Measurements from ENCODE around the gene SLC25A46.
"Not testable (repeated sequence)": the region's sequence is repeated elsewhere in the genome, so short reads cannot be mapped to it uniquely, and the experiment has no call there.

The SLC25A46 gene

GRCh38 chr5:110738812-110739651 is at the start of gene SLC25A46:
Gene SLC25A46 (plus strand): TSS chr5:110739007. CDS start chr5:110739120, 113 bp downstream.
- peak; percentile 88 for DNase-seq

GRCh38 chr5:110690587-110690986 is 48.2 kb upstream of the SLC25A46 start:
- DNase-seq: not testable (repeated sequence)

GRCh38 chr5:110692669-110693068 is 46.1 kb upstream of the SLC25A46 start:
- not testable (repeated sequence) for DNase-seq

- no peak for DNase-seq
Measured at GRCh38 chr5:110702300-110702699, 36.5 kb upstream of the SLC25A46 start.

- no peak for DNase-seq
Measured at GRCh38 chr5:110702704-110703103, 36.1 kb upstream of the SLC25A46 start.

- no peak for DNase-seq
Measured at GRCh38 chr5:110703481-110703880, 35.3 kb upstream of the SLC25A46 start.

GRCh38 chr5:110705349-110705748 is 33.5 kb upstream of the SLC25A46 start:
- DNase-seq: no peak

GRCh38 chr5:110707260-110707844 is 31.5 kb upstream of the SLC25A46 start:
- no peak for DNase-seq

GRCh38 chr5:110716247-110717245 is 22.3 kb upstream of the SLC25A46 start:
- DNase-seq: no peak

- no peak for DNase-seq
Measured at GRCh38 chr5:110718311-110718710, 20.5 kb upstream of the SLC25A46 start.

- peak; percentile 78 for DNase-seq
Measured at GRCh38 chr5:110726249-110727024, 12.4 kb upstream of the SLC25A46 start, which contains the start of gene TMEM232. Gene TMEM232 (minus strand): TSS chr5:110726671. CDS start chr5:110667352, 59,319 bp downstream.

GRCh38 chr5:110727025-110727314 is 11.8 kb upstream of the SLC25A46 start:
- DNase-seq: no peak

- DNase-seq: not testable (repeated sequence)
Measured at GRCh38 chr5:110731499-110731898, 7.3 kb upstream of the SLC25A46 start.

- no peak for DNase-seq
Measured at GRCh38 chr5:110734101-110734500, 4.7 kb upstream of the SLC25A46 start.

GRCh38 chr5:110735556-110735955 is 3.3 kb upstream of the SLC25A46 start:
- no peak for DNase-seq

- no peak for DNase-seq
Measured at GRCh38 chr5:110736753-110737152, 2.1 kb upstream of the SLC25A46 start.

- DNase-seq: no peak
Measured at GRCh38 chr5:110738503-110738811, 350 bp upstream of the SLC25A46 start.

- peak; percentile 20 for DNase-seq
Measured at GRCh38 chr5:110751902-110752762, 13.3 kb downstream of the SLC25A46 start.

GRCh38 chr5:110752953-110753352 is 14.1 kb downstream of the SLC25A46 start:
- no peak for DNase-seq

- DNase-seq: no peak
Measured at GRCh38 chr5:110753600-110753999, 14.8 kb downstream of the SLC25A46 start.

GRCh38 chr5:110754181-110754580 is 15.4 kb downstream of the SLC25A46 start:
- DNase-seq: no peak
